Coronary artery (tissue), 2 donors: ENCODE measurements around the gene PLPPR1.

Source experiments
- DNase-seq: peaks from one replicate; pipeline ENCODE4 v3.0.0-alpha.2; 2017; ENCODE audit warnings: low spot score
- H3K27ac ChIP-seq, 2 donors: fragments of 200-600 bp; sonication (generic); one replicate each; pipeline ENCODE4 v1.5.1; 2016 to 2019
- H3K4me3 ChIP-seq: fragments of 200-600 bp; sonication (generic); 2 replicates; pipeline ENCODE4 v1.5.1; 2016; ENCODE audit warnings: mild to moderate bottlenecking, moderate library complexity
- CTCF ChIP-seq: fragments of 200-600 bp; sonication (generic); IDR thresholded peaks from one replicate; pipeline ENCODE4 v1.5.1; 2019; ENCODE audit warnings: antibody characterized with exemption

The PLPPR1 gene

GRCh38 chr9:101184813-101185278, 156.3 kb downstream of the PLPPR1 start:
- Histone ChIP-seq H3K4me3 (no peak overlapping the region), H3K27ac (no peak overlapping the region)
- no peak for TF ChIP-seq CTCF
- no peak for DNase-seq

- no peak for DNase-seq
- no peak for TF ChIP-seq CTCF
- no peak overlapping the region for H3K4me3 ChIP-seq
- no peak overlapping the region for H3K27ac ChIP-seq
Observed at GRCh38 chr9:101191723-101192122, 163.2 kb downstream of the PLPPR1 start.

GRCh38 chr9:101197026-101197425, 168.5 kb downstream of the PLPPR1 start:
- DNase-seq = no peak
- no peak for TF ChIP-seq CTCF
- H3K4me3 ChIP-seq = no peak overlapping the region
- no peak overlapping the region for H3K27ac ChIP-seq

- H3K27ac ChIP-seq = no peak overlapping the region
- no peak for DNase-seq
- TF ChIP-seq CTCF = no peak
- H3K4me3 ChIP-seq = no peak overlapping the region
Observed at GRCh38 chr9:101200852-101201251, 172.3 kb downstream of the PLPPR1 start.

GRCh38 chr9:101201630-101202029, 173.1 kb downstream of the PLPPR1 start:
- no peak for TF ChIP-seq CTCF
- DNase-seq = no peak
- Histone ChIP-seq H3K27ac (no peak overlapping the region), H3K4me3 (no peak overlapping the region)

- no peak for TF ChIP-seq CTCF
- no peak overlapping the region for H3K4me3 ChIP-seq
- no peak for DNase-seq
- no peak overlapping the region for H3K27ac ChIP-seq
Observed at GRCh38 chr9:101209670-101210069, 181.1 kb downstream of the PLPPR1 start.

- Histone ChIP-seq H3K27ac (no peak overlapping the region), H3K4me3 (no peak overlapping the region)
- no peak for DNase-seq
- TF ChIP-seq CTCF = no peak
Observed at GRCh38 chr9:101212661-101213060, 184.1 kb downstream of the PLPPR1 start.
